GM21447 (cell line): ENCODE measurements around the gene KCNQ1.

Source experiments
- ATAC-seq: cut with Tn5 transposase; IDR thresholded peaks from one replicate; pipeline ENCODE4 v1.9.1; 2021; ENCODE audit not compliant: unreplicated experiment

The KCNQ1 gene

DNA sequence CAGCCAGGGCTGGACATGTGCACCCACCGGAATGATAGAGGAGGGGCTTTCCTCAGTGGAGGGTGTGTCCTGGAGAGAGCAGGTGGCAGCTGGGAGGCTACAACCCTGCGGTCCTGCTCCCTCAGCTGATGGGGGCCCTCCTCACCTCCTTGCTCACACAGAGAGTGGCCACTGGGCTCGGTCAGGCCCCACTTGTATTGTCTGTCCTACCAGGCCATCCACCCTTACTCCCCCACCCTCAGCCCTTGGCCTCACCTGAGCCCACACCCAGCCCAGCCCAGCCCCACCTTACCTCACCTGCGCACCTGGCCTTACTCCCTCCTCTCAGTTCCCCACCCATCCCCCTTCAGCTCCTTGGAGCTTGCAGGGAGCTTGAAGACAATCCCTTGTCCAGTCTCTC is 3.6 kb upstream of the KCNQ1 start:
- ATAC-seq: no peak

- no peak for ATAC-seq
Observed at GRCh38 chr11:2442589-2442988, 2.2 kb upstream of the KCNQ1 start.

- ATAC-seq: no peak
Observed at GRCh38 chr11:2443406-2443805, 1.4 kb upstream of the KCNQ1 start.

- ATAC-seq: no peak
Observed at GRCh38 chr11:2443881-2444820, 657 bp upstream of the KCNQ1 start, which contains the start of gene TRPM5. TSS of gene TRPM5 (minus strand) at chr11:2444514. CDS start at chr11:2423036, 21,478 bp downstream.

DNA sequence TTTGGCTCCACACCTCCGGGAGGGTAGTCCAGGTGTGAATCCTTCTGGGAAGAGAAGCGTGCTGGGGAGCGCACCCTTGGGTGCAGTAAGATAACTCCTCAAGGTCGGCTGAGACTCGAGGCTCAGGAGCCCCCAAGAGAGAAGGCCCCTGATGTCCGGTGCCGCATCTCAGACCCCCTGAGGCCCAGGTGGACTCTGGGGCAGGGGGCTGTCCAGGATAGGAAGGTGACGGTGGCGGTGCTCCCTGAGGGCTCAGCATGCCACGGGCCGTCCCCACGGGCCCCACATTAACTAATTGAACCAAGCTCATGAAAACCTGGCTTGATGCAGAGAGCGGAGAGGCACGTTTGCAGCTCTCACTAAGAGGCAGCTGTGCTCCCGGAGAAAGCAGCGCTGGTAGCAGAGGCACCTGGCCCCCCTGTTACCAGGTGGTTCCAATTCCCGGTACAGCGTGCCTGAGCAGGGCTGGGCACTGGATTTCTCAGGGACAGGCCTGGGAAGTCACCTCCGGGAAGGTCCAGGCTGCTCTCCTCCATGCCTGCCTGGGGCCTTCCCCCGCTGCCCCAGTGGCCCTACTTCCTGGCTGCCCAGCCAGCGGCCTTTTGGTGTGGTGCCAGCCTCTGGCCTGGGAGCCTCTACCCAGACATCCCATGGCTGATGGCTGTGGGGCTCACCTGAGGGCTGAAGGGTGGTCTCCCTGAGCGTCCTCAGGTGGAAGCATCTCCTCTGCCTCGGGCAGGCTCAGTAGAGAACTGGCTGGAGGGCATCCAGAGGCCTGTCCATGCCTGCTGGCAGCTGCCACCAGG is 1.1 kb downstream of the KCNQ1 start:
- ATAC-seq: no peak

DNA sequence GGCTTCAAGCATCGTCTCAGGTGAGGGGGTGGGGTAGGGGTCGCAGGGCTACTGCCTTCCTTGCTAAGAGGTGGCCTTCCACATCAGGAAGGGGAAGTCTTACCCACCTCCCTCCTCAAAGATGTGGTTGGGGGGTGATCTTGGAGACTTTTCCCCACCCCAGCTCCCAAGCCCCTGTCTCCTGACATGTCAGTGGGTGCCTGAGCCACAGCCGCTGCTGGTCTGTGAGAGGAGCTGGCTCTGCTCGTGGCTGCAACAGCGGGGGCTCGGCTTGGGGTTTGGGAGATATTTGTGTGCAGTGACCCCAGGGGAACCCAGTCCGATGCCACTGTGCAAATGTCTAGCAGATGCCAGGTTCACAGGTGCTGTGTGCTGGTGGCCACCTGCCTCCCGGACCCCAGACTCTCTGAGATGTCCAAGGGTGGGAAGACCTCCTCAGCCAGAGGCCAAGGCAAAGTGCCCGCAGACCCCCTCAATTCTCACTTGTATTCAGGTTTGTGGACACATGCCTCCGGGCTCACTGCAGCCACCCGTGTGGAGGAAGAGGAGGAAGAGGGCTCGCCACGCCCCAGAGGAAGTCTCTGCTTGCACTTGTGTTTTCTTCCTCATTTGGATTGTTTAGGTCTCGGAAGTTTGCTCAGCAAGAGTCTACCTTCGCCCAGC is 1.9 kb downstream of the KCNQ1 start:
- ATAC-seq: no peak

- no peak for ATAC-seq
Observed at GRCh38 chr11:2447253-2447950, 2.6 kb downstream of the KCNQ1 start.

DNA sequence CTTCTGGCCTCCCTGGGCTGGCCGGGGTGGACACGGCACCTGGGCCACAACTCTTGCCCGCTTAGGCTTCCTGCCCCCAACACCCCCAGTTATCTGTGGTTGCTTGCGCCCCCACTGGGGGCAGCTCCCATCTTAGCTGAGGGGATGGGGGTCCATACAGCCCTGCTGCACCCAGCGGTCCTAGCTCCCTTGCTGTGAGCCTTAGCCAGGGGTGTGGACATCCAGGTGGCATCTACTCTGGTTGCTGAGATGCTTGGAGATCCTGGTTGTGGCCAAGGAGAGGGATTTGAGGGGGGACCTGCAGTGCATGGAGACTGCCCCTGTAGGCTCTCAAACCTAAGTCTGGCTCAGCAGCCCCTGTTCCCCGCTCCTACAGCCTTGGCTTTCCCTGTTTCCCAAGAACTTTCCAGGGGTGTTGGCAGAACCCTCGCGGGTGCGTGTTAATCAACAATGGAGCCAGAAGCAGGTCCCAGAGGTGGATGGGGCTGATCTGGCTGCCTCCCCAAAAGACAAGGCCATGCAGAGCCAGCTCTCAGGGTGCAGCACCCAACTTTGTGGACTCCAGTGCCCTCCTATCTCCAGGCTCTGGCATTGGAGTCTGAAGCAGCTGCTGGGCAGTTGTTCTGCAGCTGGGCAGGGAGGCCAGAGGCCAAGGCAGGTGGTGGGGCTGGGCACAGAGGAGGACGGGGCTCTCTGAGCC is 3.3 kb downstream of the KCNQ1 start:
- ATAC-seq: no peak

- ATAC-seq: no peak
Observed at GRCh38 chr11:2448661-2449547, 4.1 kb downstream of the KCNQ1 start.

GRCh38 chr11:2449548-2450320 is 4.9 kb downstream of the KCNQ1 start:
- no peak for ATAC-seq

DNA sequence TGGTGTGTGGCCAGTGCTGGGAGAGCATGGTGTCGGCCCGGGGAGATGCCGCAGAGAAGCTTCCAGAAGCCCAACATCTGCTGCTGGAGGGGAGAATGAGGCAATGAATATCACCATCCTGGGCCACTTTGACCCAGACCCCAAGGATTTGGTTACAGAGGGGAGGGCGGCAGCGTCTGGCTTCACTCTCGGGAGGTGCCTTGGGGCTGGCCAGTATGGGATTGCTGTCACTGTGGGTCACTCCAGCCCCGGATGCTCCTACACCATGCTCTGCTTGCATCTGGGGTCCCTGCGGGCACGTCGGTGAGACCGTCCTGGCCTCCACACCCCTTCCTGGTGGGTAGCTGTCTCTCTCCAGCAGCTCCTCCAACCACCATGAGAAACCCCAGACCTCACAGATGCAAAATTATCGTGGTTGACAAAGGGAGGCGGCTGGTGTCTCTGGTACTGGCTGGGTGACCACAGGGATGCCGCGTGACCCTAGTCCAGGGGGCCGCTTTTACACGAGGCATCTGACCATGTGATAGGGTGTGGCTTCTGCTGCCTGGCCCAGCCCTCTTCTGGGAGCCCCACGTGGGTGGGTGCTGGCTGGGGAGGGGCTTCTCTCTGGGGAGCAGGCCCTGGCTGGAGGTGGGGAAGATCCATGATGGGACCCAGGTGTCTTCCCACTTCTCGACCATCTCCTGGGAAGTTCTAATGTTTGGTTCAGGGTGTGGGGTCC is 5.7 kb downstream of the KCNQ1 start:
- ATAC-seq: no peak

DNA sequence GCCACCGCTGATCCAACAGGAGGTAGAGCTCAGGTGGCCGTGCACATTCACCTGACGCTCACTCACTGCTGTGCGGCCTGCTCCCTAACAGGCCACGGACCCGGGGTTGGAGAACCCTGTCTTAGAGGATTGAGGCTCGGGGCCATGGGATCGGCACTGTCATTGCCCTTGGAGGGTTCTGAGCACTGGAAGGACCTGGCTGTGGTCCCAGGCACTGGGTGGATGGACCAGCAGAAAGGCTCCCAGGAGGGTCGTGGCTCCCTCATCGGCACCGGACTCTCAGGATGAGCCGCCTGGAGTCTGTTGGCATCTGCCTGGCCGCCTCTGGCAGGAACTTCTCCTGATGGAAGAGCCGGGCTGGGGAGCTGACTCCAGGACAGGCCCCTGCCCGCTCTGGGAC is 6.5 kb downstream of the KCNQ1 start:
- no peak for ATAC-seq

- ATAC-seq: no peak
Observed at GRCh38 chr11:2451916-2452315, 7.1 kb downstream of the KCNQ1 start.

GRCh38 chr11:2452321-2453012 is 7.7 kb downstream of the KCNQ1 start:
- no peak for ATAC-seq

GRCh38 chr11:2453436-2453835 is 8.6 kb downstream of the KCNQ1 start:
- no peak for ATAC-seq

DNA sequence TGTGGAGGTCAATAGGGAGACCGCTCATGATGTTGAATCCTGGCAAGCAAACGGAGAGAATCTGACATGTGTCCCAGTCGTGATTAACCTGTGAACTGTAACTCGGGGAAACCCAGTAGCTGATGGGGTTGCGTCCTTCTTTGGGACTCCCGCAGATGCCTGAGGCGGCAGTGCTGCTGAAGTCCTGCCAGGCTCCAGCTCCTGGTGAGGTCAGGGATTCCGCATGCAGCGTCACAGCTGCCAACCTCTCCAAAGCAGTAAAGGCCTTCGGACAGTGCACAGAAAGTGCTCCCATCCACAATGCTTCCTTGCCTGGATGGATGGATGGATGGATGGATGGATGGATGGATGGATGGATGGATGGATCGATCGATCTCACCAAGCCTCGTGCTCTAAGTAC is 13.5 kb downstream of the KCNQ1 start:
- no peak for ATAC-seq

- ATAC-seq: no peak
Observed at GRCh38 chr11:2459016-2459725, 14.4 kb downstream of the KCNQ1 start.
